Hematopoietic multipotent progenitor cell treated with erythropoietin and hydrocortisone succinate and interleukin-3 and kit ligand, for 17 days (in vitro differentiated cells): ENCODE data around the gene REV1.
A peak's percentile ranks its signal among the peaks of the same experiment; 100 is the strongest.

Source experiments
- DNase-seq: peaks from one replicate; pipeline ENCODE4 v3.0.0-alpha.2; 2015; ENCODE audit warnings: low spot score

REV1 gene

GRCh38 chr2:99445065-99445464, 44.8 kb downstream of the REV1 start:
- no peak for DNase-seq

- DNase-seq, result no peak
Measured at GRCh38 chr2:99444222-99444621, 45.6 kb downstream of the REV1 start.

GRCh38 chr2:99442837-99443236, 47.0 kb downstream of the REV1 start:
- peak; percentile 46 for DNase-seq

GRCh38 chr2:99439971-99440505, 49.8 kb downstream of the REV1 start:
- DNase-seq, result no peak

- DNase-seq, result no peak
Measured at GRCh38 chr2:99436874-99437273, 52.9 kb downstream of the REV1 start.

- DNase-seq, result no peak
Measured at GRCh38 chr2:99433340-99433739, 56.5 kb downstream of the REV1 start.

- no peak for DNase-seq
Measured at GRCh38 chr2:99431587-99432275, 58.1 kb downstream of the REV1 start.

- DNase-seq, result no peak
Measured at GRCh38 chr2:99430614-99431291, 59.1 kb downstream of the REV1 start.

GRCh38 chr2:99425022-99425421, 64.8 kb downstream of the REV1 start:
- DNase-seq, result no peak

GRCh38 chr2:99424371-99424770, 65.4 kb downstream of the REV1 start:
- DNase-seq, result no peak

- no peak for DNase-seq
Measured at GRCh38 chr2:99422599-99422998, 67.2 kb downstream of the REV1 start.

- DNase-seq, result no peak
Measured at GRCh38 chr2:99421469-99421868, 68.3 kb downstream of the REV1 start.

GRCh38 chr2:99420751-99421299, 69.0 kb downstream of the REV1 start:
- no peak for DNase-seq

GRCh38 chr2:99420031-99420430, 69.8 kb downstream of the REV1 start:
- no peak for DNase-seq

GRCh38 chr2:99417396-99417795, 72.4 kb downstream of the REV1 start:
- no peak for DNase-seq

GRCh38 chr2:99414566-99414965, 75.3 kb downstream of the REV1 start:
- no peak for DNase-seq

- no peak for DNase-seq
Measured at GRCh38 chr2:99410276-99410675, 79.5 kb downstream of the REV1 start.

GRCh38 chr2:99406137-99406536, 83.7 kb downstream of the REV1 start:
- DNase-seq, result no peak

- DNase-seq, result no peak
Measured at GRCh38 chr2:99404797-99405669, 84.8 kb downstream of the REV1 start.

- DNase-seq, result no peak
Measured at GRCh38 chr2:99404039-99404796, 85.6 kb downstream of the REV1 start.

GRCh38 chr2:99403524-99403923, 86.3 kb downstream of the REV1 start:
- no peak for DNase-seq

GRCh38 chr2:99403084-99403483, 86.7 kb downstream of the REV1 start:
- DNase-seq, result no peak
